IMR-90 (cell line): ENCODE measurements around the gene FRMD1. TPM values are rescaled to one million over a fixed set of nuclear protein-coding genes. Genes with fewer than 3 reads are reported as not detected.

ENCODE experiments used
- ATAC-seq: fragments of 200-7000 bp; cut with Tn5 transposase; 2 replicates; pipeline ENCODE4 v1.9.1; 2020; ENCODE audit warnings: low read depth, mild to moderate bottlenecking, moderate library complexity
- BruUV-seq: library from RNA; stranded (reverse); fragments of 400-500 nt; replicated peaks from 2 replicates; lab custom pipeline; 2021; lab: Mats Ljungman, UMichigan
- CTCF ChIA-PET: fragments of 300-600 bp; formaldehyde crosslinking; extraction: SDS; loops from one replicate; lab custom pipeline; 2021; ENCODE audit warnings: antibody characterized with exemption; lab: Yijun Ruan, JAX
- POLR2A ChIA-PET: fragments of 300-600 bp; sonication (Branson Sonifier 250); formaldehyde crosslinking; loops from one replicate; lab custom pipeline; 2022; ENCODE audit warnings: antibody characterized with exemption; ENCODE audit not compliant: unreplicated experiment; lab: Charles Lee
- DNase-seq: peaks from one replicate; pipeline ENCODE4 v3.0.0; 2013
- H2AFZ ChIP-seq: replicated peaks from 2 replicates; pipeline ENCODE3; 2013; ENCODE audit warnings: low read length, mild to moderate bottlenecking; ENCODE audit not compliant: poor library complexity
- H2AK5ac ChIP-seq: 2 replicates; pipeline ENCODE4 v1.6.1; 2013; ENCODE audit warnings: low read depth, low read length, inconsistent platforms
- H2AK9ac ChIP-seq: replicated peaks from 2 replicates; pipeline ENCODE3; 2013; ENCODE audit warnings: mild to moderate bottlenecking, low read depth, low read length, moderate library complexity; ENCODE audit not compliant: poor library complexity
- H2BK120ac ChIP-seq: 2 replicates; pipeline ENCODE4 v1.6.1; 2013; ENCODE audit warnings: low read depth, low read length, inconsistent platforms
- H2BK15ac ChIP-seq: 3 replicates; pipeline ENCODE4 v1.6.1; 2013; ENCODE audit warnings: low read depth, low read length, inconsistent platforms
- H2BK20ac ChIP-seq: 2 replicates; pipeline ENCODE4 v1.6.1; 2013; ENCODE audit warnings: low read depth, mild to moderate bottlenecking, inconsistent platforms, low read length, moderate library complexity
- H2BK5ac ChIP-seq: 2 replicates; pipeline ENCODE4 v1.6.1; 2013; ENCODE audit warnings: mild to moderate bottlenecking, low read depth, low read length, inconsistent platforms; ENCODE audit not compliant: poor library complexity, severe bottlenecking
- H3K14ac ChIP-seq: replicated peaks from 2 replicates; pipeline ENCODE4 v1.6.1; 2013; ENCODE audit warnings: low read depth, low read length, inconsistent platforms
- H3K18ac ChIP-seq: 2 replicates; pipeline ENCODE4 v1.6.1; 2013; ENCODE audit warnings: low read depth, low read length, control low read depth
- H3K23ac ChIP-seq: 2 replicates; pipeline ENCODE4 v1.6.1; 2013; ENCODE audit warnings: low read depth, low read length, inconsistent platforms
- H3K27ac ChIP-seq: 2 replicates; pipeline ENCODE4 v1.5.1; 2013; ENCODE audit warnings: mild to moderate bottlenecking, control low read depth, low read length; ENCODE audit not compliant: insufficient read depth
- H3K27me3 ChIP-seq: 2 replicates; pipeline ENCODE4 v1.6.1; 2013; ENCODE audit warnings: low read length; ENCODE audit not compliant: control insufficient read depth, insufficient read depth
- H3K36me3 ChIP-seq: 2 replicates; pipeline ENCODE4 v1.6.1; 2013; ENCODE audit warnings: low read length, mixed read lengths; ENCODE audit not compliant: control insufficient read depth, insufficient read depth
- H3K4ac ChIP-seq: 2 replicates; pipeline ENCODE4 v1.6.1; 2013; ENCODE audit warnings: low read depth, low read length, inconsistent platforms
- H3K4me1 ChIP-seq: 2 replicates; pipeline ENCODE4 v1.6.1; 2013; ENCODE audit warnings: low read length, mixed read lengths; ENCODE audit not compliant: control insufficient read depth, insufficient read depth
- H3K4me2 ChIP-seq: 2 replicates; pipeline ENCODE4 v1.6.1; 2013; ENCODE audit warnings: low read depth, mild to moderate bottlenecking, control low read depth, low read length, moderate library complexity
- H3K4me3 ChIP-seq: 2 replicates; pipeline ENCODE4 v1.5.1; 2013; ENCODE audit warnings: low read depth, mild to moderate bottlenecking, control low read depth, low read length, moderate library complexity; ENCODE audit not compliant: insufficient read depth
- H3K56ac ChIP-seq: 2 replicates; pipeline ENCODE4 v1.6.1; 2013; ENCODE audit warnings: low read length, inconsistent platforms; ENCODE audit not compliant: insufficient read depth; ENCODE audit errors: extremely low read depth
- H3K79me1 ChIP-seq, 2 experiments: 2 replicates each; pipeline ENCODE4 v1.6.1; 2013; ENCODE audit warnings: low read length in 2 of 2, inconsistent platforms in 1 of 2, low read depth in 1 of 2
- H3K9ac ChIP-seq: 2 replicates; pipeline ENCODE4 v1.6.1; 2013; ENCODE audit warnings: low read depth, low read length, control low read depth
- H3K9me1 ChIP-seq: 2 replicates; pipeline ENCODE4 v1.6.1; 2013; ENCODE audit warnings: low read length, inconsistent platforms; ENCODE audit not compliant: insufficient read depth
- H3K9me3 ChIP-seq: 2 replicates; pipeline ENCODE4 v1.6.1; 2013; ENCODE audit warnings: low read length; ENCODE audit not compliant: control insufficient read depth, insufficient read depth
- H4K20me1 ChIP-seq: 2 replicates; pipeline ENCODE4 v1.6.1; 2013; ENCODE audit warnings: low read length, inconsistent platforms; ENCODE audit not compliant: insufficient read depth
- H4K5ac ChIP-seq: 2 replicates; pipeline ENCODE4 v1.6.1; 2013; ENCODE audit warnings: mild to moderate bottlenecking, low read depth, low read length, control low read depth
- H4K8ac ChIP-seq, 2 experiments: 2 replicates each; pipeline ENCODE4 v1.6.1; 2013; ENCODE audit warnings: low read depth in 2 of 2, low read length in 2 of 2, control low read depth in 1 of 2, inconsistent platforms in 1 of 2
- H4K91ac ChIP-seq: 2 replicates; pipeline ENCODE4 v1.6.1; 2013; ENCODE audit warnings: low read depth, low read length, inconsistent platforms; ENCODE audit not compliant: insufficient read depth
- MAZ ChIP-seq: IDR thresholded peaks from 2 replicates; pipeline ENCODE4 v1.6.1; 2012; ENCODE audit warnings: low read depth, mild to moderate bottlenecking, low read length, improper control_type of control experiment, moderate library complexity, borderline replicate concordance
- NFE2L2 ChIP-seq: fragments of 150-350 bp; IDR thresholded peaks from 2 replicates; pipeline ENCODE4 v1.6.1; 2016; ENCODE audit warnings: low read depth, mild to moderate bottlenecking, low read length
- RAD21 ChIP-seq: IDR thresholded peaks from 2 replicates; pipeline ENCODE4 v1.6.1; 2012; ENCODE audit warnings: low read length, improper control_type of control experiment
- WGBS, 2 experiments: methylation state at CpG; one replicate each; pipeline versions ENCODE4 v1.1.5 to v1.1.7; 2013; ENCODE audit warnings: missing lambda C conversion rate in 2 of 2; ENCODE audit not compliant: insufficient read length in 1 of 2; ENCODE audit errors: extremely low coverage in 2 of 2; 5-methylcytosine and 5-hydroxymethylcytosine counted together
- dilution Hi-C: fragments of 300-500 bp; cut with HindIII; formaldehyde crosslinking; loops from one replicate; pipeline ENCODE4 v1.14.3; 2018; ENCODE audit warnings: low sequenced_read_pairs; ENCODE audit not compliant: unreplicated experiment
- in situ Hi-C: fragments of 300-500 bp; cut with MboI; formaldehyde crosslinking; loops from 3 replicates; pipeline ENCODE4 v1.14.3; 2019; ENCODE audit warnings: low sequenced_read_pairs, inconsistent platforms, mixed read lengths
- intact Hi-C: fragments of 100-400 bp; cut with micrococcal nuclease; formaldehyde crosslinking; loops from 2 replicates; pipeline ENCODE4 v1.10.0; 2022
- polyA plus RNA-seq, 3 experiments: library from polyadenylated mRNA; depleted of rRNA; stranded (reverse); fragments of >200 nt; gene quantifications; 2 replicates each; pipeline ENCODE4 v1.2.3, GENCODE V29; 2012; ENCODE audit warnings: low replicate concordance in 1 of 3
- total RNA-seq: library from RNA; depleted of rRNA; stranded (reverse); fragments of >200 nt; gene quantifications from 2 replicates; pipeline ENCODE4 v1.2.3, GENCODE V29; 2012

The FRMD1 gene
- total and polyA plus RNA-seq, 2 of the 4 experiments (the other 2 are of a cell fraction) = not detected

GRCh38 chr6:168113226-168113625, 34.2 kb upstream of the FRMD1 start:
- H2AK5ac ChIP-seq = no peak overlapping the region
- no peak for TF ChIP-seq RAD21
- TF ChIP-seq MAZ = no peak
- no peak for TF ChIP-seq NFE2L2
- H2BK15ac ChIP-seq = no peak overlapping the region
- H3K9me3 ChIP-seq = peaks cover 4% of the 10 kb centered on the region; the same call in 1 of the 2 replicates
- no peak overlapping the region for H2BK120ac ChIP-seq
- H3K27me3 ChIP-seq = peaks cover 5% of the 10 kb centered on the region
- H3K14ac ChIP-seq = no peak overlapping the region
- no peak overlapping the region for H3K18ac ChIP-seq
- BruUV-seq = no TSS peak
- no peak overlapping the region for H3K9ac ChIP-seq
- H3K56ac ChIP-seq = no peak overlapping the region
- H3K36me3 ChIP-seq = no peaks in the 10 kb centered on the region
- no peak overlapping the region for H2BK20ac ChIP-seq
- H3K9me1 ChIP-seq = no peaks in the 10 kb centered on the region
- no peak overlapping the region for H3K23ac ChIP-seq
- intact Hi-C loops (no loop called here), dilution Hi-C loops (no loop called here), in situ Hi-C loops (no loop called here)
- no peaks in the 10 kb centered on the region for H3K79me1 ChIP-seq
- H3K4me3 ChIP-seq = no peak overlapping the region
- H4K8ac ChIP-seq = no peak overlapping the region
- no peak overlapping the region for H2AFZ ChIP-seq
- H3K27ac ChIP-seq = no peak overlapping the region
- no peaks in the 10 kb centered on the region for H4K20me1 ChIP-seq
- H2BK5ac ChIP-seq = no peak overlapping the region
- no peak overlapping the region for H4K5ac ChIP-seq
- DNase-seq = no peak
- ATAC-seq = no peak
- H3K4me1 ChIP-seq = no peaks in the 10 kb centered on the region
- no peak overlapping the region for H2AK9ac ChIP-seq
- WGBS, 2 experiments = no CpG with 5 or more reads among the region's 8 CpGs
- CTCF ChIA-PET = no interaction called here
- H3K4ac ChIP-seq = no peak overlapping the region
- POLR2A ChIA-PET = no interaction called here
- H4K91ac ChIP-seq = no peak overlapping the region
- H3K4me2 ChIP-seq = no peak overlapping the region
